HEK293T (cell line): ENCODE results near the gene PTPN4.

Source experiments
- CTCF ChIA-PET: fragments of 350-600 bp; formaldehyde crosslinking; extraction: SDS; loops from one replicate; lab custom pipeline; 2021; ENCODE audit warnings: antibody characterized with exemption, inconsistent platforms; lab: Yijun Ruan, JAX
- POLR2A ChIA-PET: fragments of 350-600 bp; formaldehyde crosslinking; extraction: SDS; loops from one replicate; lab custom pipeline; 2020; ENCODE audit warnings: antibody characterized with exemption, inconsistent platforms; lab: Yijun Ruan, JAX
- DNase-seq: peaks from one replicate; pipeline ENCODE4 v3.0.0; 2012; ENCODE audit warnings: mixed read lengths; ENCODE audit errors: extremely low spot score
- ARNT ChIP-seq: fragments of 450-650 bp; IDR thresholded peaks from 2 replicates; pipeline ENCODE4 v1.6.1; 2017; ENCODE audit warnings: mild to moderate bottlenecking
- BHLHE40 ChIP-seq: fragments of 450-650 bp; IDR thresholded peaks from 2 replicates; pipeline ENCODE4 v1.6.1; 2016; ENCODE audit warnings: mild to moderate bottlenecking, moderate library complexity, borderline replicate concordance
- CTBP1 ChIP-seq: fragments of 450-650 bp; IDR thresholded peaks from 2 replicates; pipeline ENCODE4 v1.6.1; 2016; ENCODE audit warnings: borderline replicate concordance
- ELF4 ChIP-seq: fragments of 450-650 bp; IDR thresholded peaks from 2 replicates; pipeline ENCODE4 v1.6.1; 2017; ENCODE audit warnings: antibody characterized with exemption
- FOXA1 ChIP-seq: fragments of 450-650 bp; IDR thresholded peaks from 2 replicates; pipeline ENCODE4 v1.6.1; 2016; ENCODE audit warnings: mild to moderate bottlenecking
- FOXK2 ChIP-seq: fragments of 450-650 bp; IDR thresholded peaks from 2 replicates; pipeline ENCODE4 v1.6.1; 2016; ENCODE audit warnings: mild to moderate bottlenecking
- FOXM1 ChIP-seq: fragments of 450-650 bp; IDR thresholded peaks from 2 replicates; pipeline ENCODE4 v1.6.1; 2017; ENCODE audit warnings: mild to moderate bottlenecking, borderline replicate concordance
- HDGF ChIP-seq: fragments of 450-650 bp; IDR thresholded peaks from 2 replicates; pipeline ENCODE4 v1.6.1; 2017; ENCODE audit warnings: antibody characterized with exemption, borderline replicate concordance
- L3MBTL2 ChIP-seq: fragments of 450-650 bp; conservative IDR thresholded peaks from 2 replicates; pipeline ENCODE4 v1.6.1; 2016; ENCODE audit warnings: mild to moderate bottlenecking
- LEF1 ChIP-seq: fragments of 450-650 bp; IDR thresholded peaks from 2 replicates; pipeline ENCODE4 v1.6.1; 2017; ENCODE audit warnings: mild to moderate bottlenecking, borderline replicate concordance
- NFRKB ChIP-seq: fragments of 450-650 bp; IDR thresholded peaks from 2 replicates; pipeline ENCODE4 v1.6.1; 2016; ENCODE audit warnings: mild to moderate bottlenecking, moderate library complexity
- PKNOX1 ChIP-seq: fragments of 450-650 bp; IDR thresholded peaks from 2 replicates; pipeline ENCODE4 v1.6.1; 2016
- SP1 ChIP-seq: fragments of 450-650 bp; IDR thresholded peaks from 2 replicates; pipeline ENCODE4 v1.6.1; 2017
- SUZ12 ChIP-seq: fragments of 450-650 bp; IDR thresholded peaks from 2 replicates; pipeline ENCODE4 v1.6.1; 2016; ENCODE audit warnings: mild to moderate bottlenecking
- TARDBP ChIP-seq: fragments of 450-650 bp; IDR thresholded peaks from 2 replicates; pipeline ENCODE4 v1.6.1; 2016
- ZNF384 ChIP-seq: fragments of 450-650 bp; IDR thresholded peaks from 2 replicates; pipeline ENCODE4 v1.6.1; 2016

Gene PTPN4

GRCh38 chr2:119940856-119941255 lies 181.1 kb downstream of the PTPN4 start:
- POLR2A ChIA-PET, result no interaction called here
- no peak for DNase-seq
- no peak for TF ChIP-seq FOXA1
- no peak for TF ChIP-seq BHLHE40
- CTCF ChIA-PET, result no interaction called here

GRCh38 chr2:119941388-119941787 lies 181.7 kb downstream of the PTPN4 start:
- ChIA-PET POLR2A (no interaction called here), CTCF (no interaction called here)
- TF ChIP-seq SUZ12 (no peak), FOXM1 (no peak), NFRKB (no peak)
- DNase-seq, result no peak

DNA sequence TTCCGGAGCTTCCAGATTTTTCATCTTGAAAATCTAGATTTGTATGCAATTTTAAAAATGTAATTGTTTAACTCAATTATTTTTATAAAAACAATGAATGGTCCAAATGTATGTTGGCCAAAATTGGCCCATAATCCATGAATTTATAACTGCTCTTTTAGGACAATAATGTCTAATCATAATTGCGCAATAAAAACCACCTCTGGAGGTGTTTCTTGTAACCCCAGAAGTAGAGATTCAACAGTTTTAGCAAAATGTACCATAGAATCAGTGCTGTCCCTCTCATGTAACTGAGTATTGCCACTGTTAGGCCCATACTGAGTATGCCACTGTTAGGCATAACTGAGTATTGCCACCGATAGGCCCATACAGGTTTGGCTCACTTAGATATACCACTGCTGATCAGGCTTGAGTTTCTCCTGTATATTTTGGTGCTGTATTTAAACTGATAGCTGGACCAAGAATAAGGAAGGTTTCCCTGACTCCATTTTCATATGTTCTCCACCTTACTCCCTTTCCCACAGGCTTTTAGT lies 182.3 kb downstream of the PTPN4 start:
- ChIA-PET POLR2A (no interaction called here), CTCF (no interaction called here)
- DNase-seq, result no peak
- TF ChIP-seq SP1 (no peak), PKNOX1 (no peak), ZNF384 (no peak), TARDBP (no peak), BHLHE40 (no peak), ELF4 (no peak), FOXM1 (no peak), FOXA1 (no peak), LEF1 (no peak), NFRKB (no peak), FOXK2 (no peak), HDGF (no peak), ARNT (no peak), CTBP1 (no peak), L3MBTL2 (no peak), SUZ12 (no peak)

GRCh38 chr2:119943058-119943457 lies 183.3 kb downstream of the PTPN4 start:
- no peak for TF ChIP-seq ELF4
- no peak for TF ChIP-seq CTBP1
- TF ChIP-seq NFRKB, result no peak
- TF ChIP-seq HDGF, result no peak
- TF ChIP-seq TARDBP, result no peak
- TF ChIP-seq PKNOX1, result no peak
- no peak for TF ChIP-seq ARNT
- TF ChIP-seq SUZ12, result no peak
- TF ChIP-seq BHLHE40, result no peak
- TF ChIP-seq FOXM1, result no peak
- no peak for DNase-seq
- POLR2A ChIA-PET, result no interaction called here
- CTCF ChIA-PET, result no interaction called here

GRCh38 chr2:119947535-119947934 lies 187.8 kb downstream of the PTPN4 start:
- CTCF ChIA-PET, result no interaction called here
- TF ChIP-seq FOXM1 (no peak), NFRKB (no peak), HDGF (no peak), TARDBP (no peak), ELF4 (no peak), ZNF384 (no peak), BHLHE40 (no peak), PKNOX1 (no peak), FOXA1 (no peak), ARNT (no peak), L3MBTL2 (no peak), FOXK2 (no peak), LEF1 (no peak), CTBP1 (no peak)
- POLR2A ChIA-PET, result no interaction called here
- no peak for DNase-seq

- TF ChIP-seq LEF1 (no peak), BHLHE40 (no peak), L3MBTL2 (no peak), ELF4 (no peak), SP1 (no peak), ARNT (no peak), FOXK2 (no peak), HDGF (no peak), CTBP1 (no peak)
- CTCF ChIA-PET, result no interaction called here
- POLR2A ChIA-PET, result no interaction called here
- no peak for DNase-seq
Observed at GRCh38 chr2:119950966-119951365, 191.2 kb downstream of the PTPN4 start.

DNA sequence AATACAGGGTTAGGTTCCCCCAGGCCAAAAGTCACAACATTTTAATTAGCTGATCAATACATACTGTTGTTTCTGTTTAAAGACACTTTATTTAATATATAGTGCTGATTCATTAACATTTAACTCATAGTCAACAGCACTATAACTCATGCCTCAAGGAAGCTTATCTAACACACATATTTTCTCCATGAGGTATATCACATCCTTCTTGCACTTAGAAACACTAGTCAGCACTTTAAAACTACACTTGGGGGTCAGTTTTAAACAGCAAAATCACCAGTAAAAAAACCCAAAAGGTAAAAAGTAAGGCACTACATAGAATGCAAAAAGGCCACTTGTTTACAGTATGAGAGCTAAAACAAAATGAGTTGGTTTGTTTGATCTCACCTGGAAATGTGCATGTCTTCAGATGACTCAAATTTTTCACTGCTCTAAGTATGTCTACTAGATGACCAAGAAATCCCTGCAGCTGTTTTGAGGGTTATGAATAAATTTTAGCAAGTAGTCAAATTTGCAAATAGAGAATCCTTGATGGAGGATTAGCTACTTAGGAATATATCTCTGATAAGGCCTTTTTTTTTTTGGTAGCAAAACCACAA lies 199.0 kb downstream of the PTPN4 start:
- CTCF ChIA-PET, result no interaction called here
- POLR2A ChIA-PET, result no interaction called here
- no peak for DNase-seq

More for the DNA sequence above, 199.0 kb downstream of the PTPN4 start:
- TF ChIP-seq ZNF384 (no peak), HDGF (no peak), FOXM1 (no peak), CTBP1 (no peak), L3MBTL2 (no peak), PKNOX1 (no peak), FOXK2 (no peak), ELF4 (no peak), SUZ12 (no peak), FOXA1 (no peak), ARNT (no peak), LEF1 (no peak), SP1 (no peak), NFRKB (no peak), BHLHE40 (no peak), TARDBP (no peak)
